Activated naive CD4-positive, alpha-beta T cell treated with anti-CD3 and anti-CD28 coated beads, Interleukin-2, amount 50 U/mL, for 72 hours (primary cell): ENCODE results near the gene IGFL2. TPM values are rescaled to one million over a fixed set of nuclear protein-coding genes. Genes with fewer than 3 reads are reported as not detected.
A peak's percentile ranks its signal among the peaks of the same experiment; 100 is the strongest.
"Not testable (repeated sequence)": the region's sequence is repeated elsewhere in the genome, so short reads cannot be mapped to it uniquely, and the experiment has no call there.

Source experiments
- ATAC-seq, 2 donors: fragments of 150-1000 bp; cut with Tn5 transposase; 2 replicates each; pipeline ENCODE4 v1.10.0; 2021; ENCODE audit warnings: mild to moderate bottlenecking in 2 of 2, moderate library complexity in 2 of 2
- DNase-seq, 2 donors: peaks; one replicate each; pipeline ENCODE4 v3.0.0; 2021 to 2022; ENCODE audit warnings: low spot score in 2 of 2
- H3K27ac Mint-ChIP-seq, 2 donors: one replicate each; pipeline ENCODE4 v1.8.0; 2022; ENCODE audit warnings: mild to moderate bottlenecking in 2 of 2, mixed read lengths in 2 of 2
- H3K36me3 Mint-ChIP-seq, 2 donors: one replicate each; pipeline ENCODE4 v1.8.0; 2022; ENCODE audit warnings: mixed read lengths in 2 of 2
- H3K9me3 Mint-ChIP-seq, 2 donors: one replicate each; pipeline ENCODE4 v1.8.0; 2022; ENCODE audit warnings: mixed read lengths in 2 of 2
- total RNA-seq, 2 donors: library from RNA; stranded (reverse); gene quantifications; one replicate each; pipeline ENCODE4 v1.2.3, GENCODE V29; 2022

IGFL2 gene
- total RNA-seq, 2 donors from 2014 or later, result 1.0 TPM; not detected in 1

DNA sequence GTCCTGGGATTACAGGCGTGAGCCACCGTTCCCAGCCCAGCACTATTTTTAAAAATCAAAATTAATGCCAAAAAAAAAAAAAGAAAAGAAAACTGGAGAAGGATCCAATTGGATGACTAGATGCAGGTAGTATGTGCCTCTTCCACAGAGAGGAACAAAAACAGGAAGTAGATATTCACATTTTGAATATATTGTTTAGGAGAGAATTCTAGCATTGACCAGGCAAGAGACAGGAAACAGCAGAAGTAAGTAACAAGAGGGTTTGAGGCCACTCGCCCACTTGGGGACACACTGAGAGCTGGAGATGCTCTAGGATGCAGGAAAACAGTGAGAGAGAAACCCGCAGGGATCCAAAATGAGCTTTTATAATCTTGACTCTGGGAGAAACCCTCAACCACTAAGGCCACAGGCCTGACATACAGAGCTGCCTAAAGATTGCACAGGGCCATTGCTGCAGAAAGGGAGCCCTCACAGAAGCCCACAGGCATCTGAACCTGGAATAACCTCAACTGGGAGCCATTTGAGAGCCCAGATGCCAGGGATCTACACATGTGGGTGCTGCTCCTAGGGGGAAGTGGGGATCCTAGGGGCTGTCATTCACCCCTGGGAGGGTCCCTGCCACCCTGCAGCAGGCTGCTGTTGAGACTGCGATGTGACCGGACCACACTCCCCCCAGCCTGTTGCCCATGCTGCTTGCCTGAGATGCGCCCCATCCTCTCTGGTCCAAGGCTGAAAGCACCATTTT, 28.2 kb downstream of the IGFL2 start:
- Mint-ChIP-seq H3K9me3 (peaks cover 0 to 2% of the 10 kb centered on the region in 2 donors), H3K27ac (no peak overlapping the region)
- ATAC-seq, result no peak

DNA sequence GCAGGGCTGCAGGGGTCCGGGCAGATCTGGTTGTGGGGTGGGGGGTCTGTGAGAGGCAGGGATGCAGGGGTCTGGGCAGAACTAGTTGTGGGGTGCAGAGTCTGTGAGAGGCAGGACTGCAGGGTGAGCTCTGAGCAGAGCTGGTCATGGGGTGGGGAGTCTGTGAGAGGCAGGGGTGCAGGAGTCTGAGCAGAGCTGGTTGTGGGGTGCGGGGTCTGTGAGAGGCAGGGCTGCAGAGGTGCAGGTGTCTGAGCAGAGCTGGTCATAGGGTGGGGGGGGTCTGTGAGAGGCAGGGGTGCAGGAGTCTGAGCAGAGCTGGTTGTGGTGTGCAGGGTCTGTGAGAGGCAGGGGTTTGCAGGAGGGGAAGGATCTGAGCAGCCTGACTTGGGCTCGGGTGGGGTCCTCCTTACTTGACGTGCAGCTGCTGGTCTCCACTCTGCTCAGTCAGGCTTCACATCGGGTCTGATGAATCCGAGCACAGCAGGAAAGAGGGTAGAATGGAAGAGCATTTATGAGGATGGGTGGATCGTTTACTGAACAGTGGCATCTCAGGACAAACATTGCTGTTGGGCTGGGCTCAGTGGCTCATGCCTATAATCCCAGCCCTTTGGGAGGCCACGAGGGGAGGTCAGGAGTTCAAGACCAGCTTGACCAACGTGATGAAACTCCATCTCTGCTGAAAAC, 31.2 kb downstream of the IGFL2 start:
- no peaks in the 10 kb centered on the region for H3K36me3 Mint-ChIP-seq
- H3K27ac Mint-ChIP-seq, result no peak overlapping the region
- H3K9me3 Mint-ChIP-seq, result no peaks in the 10 kb centered on the region
- ATAC-seq (no peak), DNase-seq (no peak)

More for the DNA sequence above, 28.2 kb downstream of the IGFL2 start:
- H3K36me3 Mint-ChIP-seq, result no peaks in the 10 kb centered on the region
- no peak for DNase-seq

DNA sequence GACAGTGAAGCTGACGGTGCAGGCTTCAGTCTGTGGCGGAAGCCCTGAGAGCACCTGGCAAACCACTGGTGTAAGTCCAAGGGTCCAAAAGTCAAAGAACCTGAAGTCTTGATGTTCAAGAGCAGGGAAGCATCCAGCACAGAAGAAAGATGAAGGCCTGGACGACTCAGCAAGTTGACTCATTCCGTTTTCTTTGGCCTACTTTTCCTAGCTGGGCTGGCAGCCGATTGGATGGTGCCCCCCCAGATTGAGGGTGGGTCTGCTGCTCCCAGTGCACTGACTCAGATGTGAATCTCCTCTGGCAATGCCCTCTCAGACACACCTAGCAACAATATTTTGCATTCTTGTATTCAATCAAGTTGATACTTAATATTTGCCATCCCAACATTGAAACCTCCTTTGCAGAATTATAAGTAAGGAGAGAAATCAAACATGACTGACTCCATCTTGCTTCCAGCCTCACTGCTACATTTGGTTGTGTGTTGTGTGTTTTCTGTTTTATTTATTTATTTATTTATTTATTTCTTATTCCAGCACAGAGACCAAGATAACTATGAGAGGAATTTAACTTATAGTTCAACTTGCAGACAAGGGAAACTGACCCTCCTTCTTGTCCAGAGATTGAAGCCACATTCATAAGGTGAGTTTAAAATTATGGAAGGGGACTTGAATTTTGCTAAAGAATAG, 32.8 kb downstream of the IGFL2 start:
- DNase-seq, result no peak
- Mint-ChIP-seq H3K36me3 (no peaks in the 10 kb centered on the region), H3K27ac (no peak overlapping the region), H3K9me3 (no peaks in the 10 kb centered on the region)
- ATAC-seq, result peak in 1 of 2 donors; percentile 17

DNA sequence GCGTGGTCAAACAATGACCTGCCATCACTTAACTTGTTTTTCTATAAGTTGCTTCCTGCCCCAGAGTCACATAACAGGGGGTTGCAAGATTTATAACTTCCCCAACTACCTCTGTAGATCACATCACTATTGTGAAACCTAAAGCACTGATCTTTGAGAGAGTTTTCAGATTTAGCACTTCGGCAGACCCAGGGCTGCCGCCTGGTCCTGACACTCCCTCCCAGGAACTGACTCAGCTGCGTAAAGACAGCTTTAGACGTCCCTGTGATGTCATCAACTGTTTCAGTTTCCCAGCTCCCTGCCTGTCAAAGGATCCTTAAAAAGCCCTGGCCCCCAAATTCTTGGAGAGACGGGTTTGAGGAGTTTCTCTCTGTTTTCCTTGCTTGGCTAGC, 33.3 kb downstream of the IGFL2 start:
- H3K36me3 Mint-ChIP-seq, result no peaks in the 10 kb centered on the region
- ATAC-seq (peak; percentile 85 to 87), DNase-seq (no peak)
- no peaks in the 10 kb centered on the region for H3K9me3 Mint-ChIP-seq
- no peak overlapping the region for H3K27ac Mint-ChIP-seq

DNA sequence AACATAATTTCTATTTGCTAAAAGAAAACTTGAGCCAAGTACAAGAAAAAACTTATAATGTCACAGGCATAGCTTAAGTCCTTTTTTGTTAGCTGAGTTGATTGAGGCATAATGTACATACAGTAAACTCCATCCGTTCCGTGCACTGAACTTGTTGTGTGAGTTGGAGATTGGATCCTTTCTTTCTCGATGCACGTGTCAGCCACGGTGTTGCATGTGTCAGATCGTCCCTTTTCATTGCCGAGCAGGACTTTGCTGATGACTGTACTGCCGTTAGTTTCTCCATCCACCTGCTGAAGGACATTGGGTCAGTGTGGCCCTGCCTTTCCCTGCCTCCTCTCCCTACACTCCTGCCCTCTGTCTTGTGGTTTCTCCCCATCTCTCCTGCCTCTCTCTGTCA, 34.4 kb downstream of the IGFL2 start:
- Mint-ChIP-seq H3K36me3 (no peaks in the 10 kb centered on the region), H3K27ac (no peak overlapping the region), H3K9me3 (no peaks in the 10 kb centered on the region)
- DNase-seq (no peak), ATAC-seq (no peak)

DNA sequence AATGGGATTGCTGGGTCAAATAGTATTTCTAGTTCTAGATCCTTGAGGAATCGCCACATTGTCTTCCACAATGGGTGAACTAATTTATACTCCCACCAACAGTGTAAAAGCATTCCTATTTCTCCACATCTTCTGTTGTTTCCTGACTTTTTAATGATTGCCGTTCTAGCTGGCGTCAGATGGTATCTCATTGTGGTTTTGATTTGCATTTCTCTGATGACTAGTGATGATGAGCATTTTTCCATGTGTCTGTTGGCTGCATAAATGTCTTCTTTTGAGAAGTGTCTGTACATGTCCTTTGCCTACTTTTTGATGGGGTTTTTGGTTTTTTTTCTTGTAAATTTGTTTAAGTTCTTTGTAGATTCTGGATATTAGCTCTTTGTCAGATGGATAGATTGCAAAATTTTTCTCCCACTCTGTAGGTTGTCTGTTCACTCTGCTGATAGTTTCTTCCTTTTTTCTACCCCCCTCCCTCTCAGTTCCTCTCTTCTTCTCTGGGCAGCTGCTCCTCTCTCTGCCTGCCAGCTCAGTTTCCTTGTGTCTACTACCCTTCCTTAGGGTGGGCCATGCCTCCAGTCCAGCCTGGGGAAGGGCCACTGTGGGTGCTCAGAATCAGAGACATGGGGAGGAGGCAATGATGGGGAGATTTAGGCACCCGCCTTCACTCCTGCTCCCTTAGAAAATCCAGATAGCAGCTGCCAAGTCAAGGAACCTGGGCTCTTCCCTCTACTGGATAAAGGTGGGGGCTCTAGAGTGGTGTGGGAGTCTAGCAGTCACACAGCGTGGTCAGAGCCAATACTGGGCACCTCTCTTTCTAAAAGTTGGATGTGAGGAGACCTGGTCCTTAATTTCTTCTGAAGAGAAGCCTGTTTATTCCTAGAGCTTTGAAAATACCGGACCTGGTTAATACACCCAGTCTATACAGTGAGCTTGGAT, 37.0 kb downstream of the IGFL2 start:
- peak overlapping the region in 1 of 2 donors; percentile 96 for H3K27ac Mint-ChIP-seq
- H3K36me3 Mint-ChIP-seq, DNase-seq, H3K9me3 Mint-ChIP-seq: not testable (repeated sequence)
- peak; percentile 55 to 57 for ATAC-seq

DNA sequence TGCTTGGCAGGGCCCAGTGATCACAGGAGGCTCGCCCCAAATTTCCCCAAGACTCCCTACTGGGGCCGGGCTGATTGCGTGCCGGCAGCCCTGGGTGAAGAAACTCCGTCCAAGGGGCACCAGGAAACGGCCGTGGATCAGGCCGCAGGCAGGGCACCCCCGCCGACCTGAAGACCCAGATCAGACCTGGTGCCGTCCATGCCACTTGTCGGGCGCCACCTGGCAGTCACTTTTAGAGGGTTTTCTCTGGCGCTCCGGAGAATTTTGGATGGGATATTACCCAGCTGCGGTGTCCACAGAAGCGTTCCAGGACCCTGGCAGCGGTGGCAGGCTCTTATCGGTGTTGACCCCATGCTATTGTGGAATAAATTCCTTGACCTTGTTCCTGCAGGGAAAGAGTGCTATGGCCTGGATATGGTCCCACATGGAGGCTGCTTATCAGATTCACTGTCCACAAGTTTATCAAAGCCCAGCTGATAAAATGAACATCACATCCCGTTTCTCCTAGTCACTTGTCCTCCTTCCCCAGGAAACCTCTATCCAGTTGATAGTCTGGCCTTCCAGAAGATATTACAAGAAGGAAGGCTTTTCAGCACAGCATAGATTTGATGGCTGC, 38.2 kb downstream of the IGFL2 start:
- Mint-ChIP-seq H3K9me3 (no peaks in the 10 kb centered on the region), H3K36me3 (no peaks in the 10 kb centered on the region), H3K27ac (peak overlapping the region in 1 of 2 donors; percentile 96)
- ATAC-seq (no peak), DNase-seq (no peak)

DNA sequence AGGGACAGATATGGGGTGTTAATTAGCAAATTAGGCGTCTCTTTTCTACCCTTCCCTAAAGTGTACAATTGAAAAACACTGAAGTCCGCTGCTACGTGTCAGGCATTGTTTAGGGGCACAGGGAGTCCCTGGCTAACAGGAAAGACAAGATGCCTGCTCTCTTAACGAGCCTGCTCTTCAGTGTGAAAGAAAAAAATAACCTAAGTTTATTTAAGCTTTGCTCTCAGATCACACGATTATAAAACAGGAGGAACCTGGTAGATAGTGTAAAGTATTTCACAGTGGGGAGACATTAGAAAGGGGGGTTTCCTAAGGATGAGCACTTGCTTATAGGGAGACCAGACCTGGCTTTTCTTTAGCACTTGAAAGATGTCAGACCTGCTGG, 38.7 kb downstream of the IGFL2 start:
- no peaks in the 10 kb centered on the region for H3K36me3 Mint-ChIP-seq
- ATAC-seq, result no peak
- no peaks in the 10 kb centered on the region for H3K9me3 Mint-ChIP-seq
- H3K27ac Mint-ChIP-seq, result peak overlapping the region in 1 of 2 donors; percentile 96
- DNase-seq, result no peak

DNA sequence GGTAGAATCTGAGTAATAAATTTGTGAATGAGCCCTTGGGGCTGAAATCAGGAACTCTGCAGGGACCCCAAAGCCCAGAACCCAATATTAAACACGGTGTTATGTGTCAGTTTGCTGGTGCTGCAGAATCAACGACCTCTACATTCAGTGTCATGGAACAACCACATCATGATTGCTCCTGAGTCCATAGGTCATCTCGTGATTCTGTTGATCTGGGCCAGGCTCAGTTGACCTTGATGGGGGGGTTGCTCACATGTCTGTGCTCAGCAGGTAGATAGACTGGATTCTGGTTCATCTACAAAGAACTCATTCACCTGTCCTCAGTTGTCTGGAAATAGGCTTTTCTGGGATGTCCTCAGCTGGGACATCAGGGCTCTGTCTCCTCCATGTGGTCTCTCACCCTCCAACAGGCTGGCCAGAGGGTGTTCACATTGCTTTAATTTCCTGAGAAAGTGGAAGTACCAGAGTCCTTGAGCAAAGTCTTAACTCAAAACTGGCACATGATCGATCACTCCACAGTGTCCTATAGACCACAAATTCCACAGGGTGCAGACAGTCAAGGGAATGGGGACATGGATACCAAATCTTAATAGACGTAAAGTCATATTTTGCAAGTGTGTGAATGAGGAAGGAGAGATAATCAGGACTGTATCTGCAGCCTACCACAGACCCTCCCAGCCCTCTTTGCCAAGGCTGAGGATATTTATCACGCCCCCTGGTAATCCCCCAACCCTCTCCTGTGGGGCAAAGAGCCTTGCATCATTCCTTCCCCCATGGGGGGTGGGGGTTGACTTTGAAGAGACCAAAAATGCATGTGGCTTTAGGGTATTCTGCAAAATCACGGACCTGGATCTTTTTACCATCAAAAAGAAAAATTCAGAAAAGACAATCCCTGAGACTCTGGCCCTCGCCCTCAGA, 42.2 kb downstream of the IGFL2 start:
- DNase-seq, result no peak
- no peak for ATAC-seq
- Mint-ChIP-seq H3K9me3 (no peaks in the 10 kb centered on the region), H3K36me3 (no peaks in the 10 kb centered on the region), H3K27ac (no peak overlapping the region)

DNA sequence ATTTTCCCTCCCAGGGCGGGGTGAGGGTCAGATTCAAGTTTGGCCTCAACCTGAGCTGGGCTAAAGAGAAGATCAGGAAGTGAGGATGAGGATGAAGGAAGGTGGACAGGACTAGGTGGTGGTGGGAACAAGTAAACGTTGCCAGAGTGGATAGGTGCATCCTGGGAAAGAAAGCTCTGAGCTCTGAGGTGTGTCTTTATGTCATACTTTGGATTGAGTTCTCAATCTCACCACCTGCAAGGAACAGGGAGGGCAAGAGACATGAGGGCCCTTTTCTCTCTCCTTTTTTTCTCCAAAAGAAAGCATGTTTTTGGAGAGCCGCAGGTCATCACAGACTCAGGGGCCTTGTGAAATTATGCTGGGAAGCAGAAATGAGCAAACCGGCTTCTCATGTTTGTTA, 43.3 kb downstream of the IGFL2 start:
- Mint-ChIP-seq H3K36me3 (no peaks in the 10 kb centered on the region), H3K9me3 (no peaks in the 10 kb centered on the region), H3K27ac (no peak overlapping the region)
- ATAC-seq (no peak), DNase-seq (no peak)

DNA sequence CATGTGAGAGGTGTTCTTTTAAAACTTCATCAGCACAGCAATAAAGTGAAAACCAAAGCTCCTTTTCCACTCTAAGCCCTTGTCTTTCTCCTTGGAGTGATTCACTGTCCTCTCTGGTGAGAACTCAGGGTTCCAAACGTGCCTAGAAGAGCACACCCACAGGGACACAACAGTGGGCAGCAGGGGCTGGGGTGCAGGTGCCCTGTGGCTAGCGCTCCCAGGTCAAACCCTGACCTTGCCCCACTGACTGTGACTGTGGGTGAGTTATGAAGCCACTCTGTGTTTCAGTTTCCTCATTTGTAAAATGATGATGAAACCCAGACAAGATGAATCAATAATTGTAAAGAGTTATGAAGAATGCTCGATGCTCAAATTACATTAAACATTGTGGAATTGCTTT, 43.9 kb downstream of the IGFL2 start:
- DNase-seq, result no peak
- H3K36me3 Mint-ChIP-seq, result no peaks in the 10 kb centered on the region
- ATAC-seq, result peak in 1 of 2 donors; percentile 24

DNA sequence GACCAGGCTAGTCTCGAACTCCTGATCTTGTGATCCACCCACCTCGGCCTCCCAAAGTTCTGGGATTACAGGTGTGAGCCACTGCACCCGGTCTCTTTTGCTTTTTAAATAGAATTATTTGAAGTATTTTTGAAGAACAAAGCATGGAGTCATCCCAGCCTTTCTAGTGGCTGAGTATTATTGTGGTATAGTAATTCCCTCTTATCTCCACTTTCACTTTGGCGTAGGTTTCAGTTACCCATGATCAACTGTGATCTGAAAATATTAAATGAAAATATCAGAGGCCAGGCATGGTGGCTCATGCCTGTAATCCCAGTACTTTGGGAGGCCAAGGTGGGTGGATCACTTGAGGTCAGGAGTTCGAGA, 44.6 kb downstream of the IGFL2 start:
- not testable (repeated sequence) for H3K27ac Mint-ChIP-seq, ATAC-seq, H3K9me3 Mint-ChIP-seq, DNase-seq, H3K36me3 Mint-ChIP-seq

More for the DNA sequence above, 43.9 kb downstream of the IGFL2 start:
- H3K27ac Mint-ChIP-seq, result no peak overlapping the region
- no peaks in the 10 kb centered on the region for H3K9me3 Mint-ChIP-seq

DNA sequence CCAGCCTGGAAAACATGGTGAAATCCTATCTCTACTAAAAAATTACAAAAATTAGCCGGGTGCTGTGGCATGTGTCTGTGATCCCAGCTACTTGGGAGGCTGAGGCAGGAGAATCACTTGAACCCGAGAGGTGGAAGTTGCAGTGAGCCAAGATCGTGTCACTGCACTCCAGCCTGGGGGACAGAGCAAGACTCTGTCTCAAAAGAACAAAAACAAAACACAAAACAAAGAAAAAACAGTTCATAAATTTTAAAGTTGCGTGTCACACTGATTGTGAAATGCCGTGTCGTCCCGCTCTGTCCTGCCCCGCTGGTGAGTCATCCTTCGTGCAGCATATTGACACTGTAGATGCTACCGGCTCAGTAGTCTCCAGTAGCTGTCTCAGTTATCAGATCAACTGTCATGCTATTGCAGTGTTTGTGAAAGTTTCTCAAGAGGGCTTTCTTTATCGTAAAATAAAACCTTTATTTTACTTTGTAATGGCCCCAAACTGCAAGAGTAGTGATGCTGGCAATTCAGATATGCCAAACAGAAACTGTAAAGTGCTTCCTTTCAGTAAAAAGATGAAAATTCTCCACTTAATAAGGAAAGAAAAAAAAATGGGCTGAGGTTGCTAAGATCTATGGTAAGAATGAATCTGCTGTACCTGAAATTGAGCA, 45.1 kb downstream of the IGFL2 start:
- DNase-seq (no peak), ATAC-seq (peak in 1 of 2 donors; percentile 37)
- H3K27ac Mint-ChIP-seq, result no peak overlapping the region
- no peaks in the 10 kb centered on the region for H3K9me3 Mint-ChIP-seq
- H3K36me3 Mint-ChIP-seq, result no peaks in the 10 kb centered on the region

DNA sequence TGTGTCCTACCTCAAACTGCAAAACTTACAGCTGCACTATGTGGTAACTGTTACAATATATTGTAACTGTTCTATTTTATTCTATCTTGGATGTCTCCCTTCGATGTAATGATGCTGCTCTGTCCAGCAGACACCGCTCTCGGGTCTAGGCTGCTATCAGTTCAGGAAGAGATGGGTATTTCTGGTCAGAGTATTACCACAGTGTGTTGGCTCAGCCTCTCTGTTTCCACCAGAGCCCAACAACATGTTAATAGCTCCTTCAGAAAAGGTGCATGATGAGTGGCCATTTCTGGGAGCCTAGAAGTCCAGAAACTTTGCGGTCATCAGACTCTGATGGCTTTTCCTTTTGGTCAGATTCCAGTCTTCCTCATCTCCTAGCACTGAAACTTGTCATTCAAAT, 45.6 kb downstream of the IGFL2 start:
- Mint-ChIP-seq H3K27ac (no peak overlapping the region), H3K9me3 (no peaks in the 10 kb centered on the region), H3K36me3 (no peaks in the 10 kb centered on the region)
- ATAC-seq, result no peak
- DNase-seq, result no peak

DNA sequence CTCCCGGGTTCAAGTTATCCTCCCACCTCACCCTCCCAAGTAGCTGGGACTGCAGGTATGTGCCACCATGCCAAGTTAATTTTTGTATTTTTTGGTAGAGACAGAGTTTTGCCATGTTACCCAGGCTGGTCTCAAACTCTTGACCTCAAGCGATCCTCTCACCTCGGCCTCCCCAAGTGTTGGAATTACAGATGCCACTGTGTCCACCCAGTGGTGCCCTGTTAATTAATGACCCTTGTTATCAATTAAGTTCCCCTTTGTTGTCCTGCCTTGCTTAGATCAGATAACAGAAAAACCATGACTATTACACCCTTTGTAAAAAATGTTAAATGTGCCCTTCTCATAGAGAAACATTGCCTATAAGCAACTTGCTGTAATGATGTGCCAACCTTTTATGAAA, 47.1 kb downstream of the IGFL2 start:
- Mint-ChIP-seq H3K36me3 (no peaks in the 10 kb centered on the region), H3K27ac (no peak overlapping the region), H3K9me3 (no peaks in the 10 kb centered on the region)
- no peak for ATAC-seq
- no peak for DNase-seq
